ENCODE results near the gene CWH43.
"Not testable (repeated sequence)": the region's sequence is repeated elsewhere in the genome, so short reads cannot be mapped to it uniquely, and the experiment has no call there.

The CWH43 gene

DNA sequence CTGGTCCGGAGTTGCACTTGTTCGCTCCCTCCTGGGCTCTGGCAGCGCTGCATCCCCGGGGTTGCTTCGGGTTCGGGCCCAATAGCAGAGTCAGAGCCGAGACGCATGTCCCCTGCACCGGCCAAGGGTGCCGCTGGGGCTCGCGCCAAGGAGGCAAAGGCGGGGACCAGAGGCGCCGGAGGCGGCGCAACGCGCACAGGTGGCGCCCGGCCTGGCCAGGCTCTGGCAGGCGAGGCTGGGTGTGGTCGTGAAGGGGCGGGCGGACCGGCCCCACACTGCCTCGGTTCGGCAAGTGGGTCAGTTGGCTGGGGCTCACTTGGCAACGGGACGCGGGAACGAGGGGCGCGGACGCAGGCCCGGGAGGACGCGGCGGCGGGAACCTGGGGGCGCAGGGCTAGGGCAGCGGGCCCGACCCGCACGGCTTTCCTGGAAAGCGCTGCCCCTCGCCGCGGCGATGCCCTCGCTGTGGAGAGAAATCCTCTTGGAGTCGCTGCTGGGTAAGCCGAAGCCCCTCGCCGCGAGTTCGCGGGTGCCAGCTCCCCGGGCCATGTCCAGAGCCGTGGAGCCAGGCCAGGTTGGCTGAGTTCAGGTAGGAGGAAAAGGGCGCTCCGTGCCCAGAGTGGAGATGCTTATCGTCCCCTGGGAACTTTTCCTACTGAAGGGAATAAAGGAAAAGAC is at the start of gene CWH43:
Gene CWH43, plus strand, starts transcription at position 300 of the 678 bp plus-strand sequence. Its CDS starts 155 bp downstream, at position 455.
- DNase-seq: no peak

DNA sequence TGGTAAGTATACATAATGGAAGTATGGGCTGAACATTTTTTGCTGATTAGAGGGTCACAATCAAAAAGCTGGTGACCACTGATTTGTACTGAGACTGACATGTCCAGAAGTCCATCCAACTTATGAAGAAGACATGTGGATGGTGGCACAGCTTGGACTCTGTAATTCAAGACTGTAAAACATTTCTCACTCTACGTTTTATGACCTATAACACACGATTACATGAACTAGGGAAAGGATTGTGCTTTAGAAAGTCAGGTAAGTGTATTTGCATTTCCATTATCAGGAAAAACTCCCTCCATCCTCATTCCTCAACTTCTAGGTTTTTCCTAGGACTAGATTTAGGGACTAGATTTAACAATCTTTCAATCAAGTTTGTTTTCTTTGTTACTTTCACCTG is 49.0 kb upstream of the CWH43 start:
- no peak for DNase-seq

DNA sequence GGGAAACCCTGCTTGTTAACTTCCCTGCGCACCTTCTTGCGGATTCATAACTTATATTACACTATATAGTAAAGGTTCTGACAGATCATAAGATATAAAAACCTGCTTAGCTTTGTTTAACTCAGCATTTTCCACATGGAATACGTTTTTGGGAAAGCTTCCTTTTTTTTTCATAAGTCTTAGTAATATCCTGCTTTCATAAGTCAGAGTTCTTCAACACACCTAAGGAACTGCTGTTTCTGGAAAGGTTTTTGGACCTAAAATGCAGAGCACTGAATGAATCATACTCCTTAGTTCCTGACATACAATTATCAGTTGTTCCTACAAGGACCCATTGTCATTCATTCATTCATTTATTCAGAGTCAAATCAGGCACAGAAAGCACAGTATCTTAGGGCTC is 47.2 kb upstream of the CWH43 start:
- DNase-seq: no peak

DNA sequence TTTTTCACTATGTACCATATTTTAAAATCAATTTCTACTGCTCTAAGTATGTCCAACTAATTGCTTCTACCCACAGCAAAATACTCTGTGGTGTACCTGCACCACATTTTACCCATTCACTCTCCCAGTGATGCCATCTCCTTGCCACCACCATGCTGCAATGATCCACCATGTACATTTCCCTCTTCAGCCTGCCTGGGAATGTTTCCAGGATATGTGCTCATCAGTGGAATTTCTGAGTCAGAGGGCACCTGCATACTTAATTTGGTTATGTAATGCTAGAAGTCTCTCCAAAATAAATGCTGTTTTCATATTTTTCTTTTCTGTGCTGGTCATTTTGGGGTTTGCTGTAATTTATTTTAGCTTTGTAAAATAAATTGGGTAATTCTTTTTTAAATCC is 46.3 kb upstream of the CWH43 start:
- DNase-seq: no peak

DNA sequence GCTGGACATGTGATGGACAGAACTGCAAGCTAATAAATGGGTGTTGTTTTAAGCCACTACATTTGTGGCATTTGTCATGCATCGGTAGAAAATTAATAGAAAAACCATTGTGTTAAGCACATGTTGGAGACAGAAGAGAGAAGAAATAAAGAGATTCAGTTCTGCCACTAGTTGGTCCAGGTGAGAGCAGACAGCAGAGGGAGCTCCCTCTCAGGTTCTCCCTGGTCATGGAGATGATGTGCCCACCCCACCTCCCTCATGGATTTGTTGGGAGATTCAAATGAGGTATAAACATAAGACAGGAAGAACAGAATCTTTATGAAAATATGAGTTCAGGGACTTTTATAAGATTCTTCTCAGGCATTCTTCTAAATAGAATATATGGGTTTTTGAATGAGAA is 42.7 kb upstream of the CWH43 start:
- no peak for DNase-seq

DNA sequence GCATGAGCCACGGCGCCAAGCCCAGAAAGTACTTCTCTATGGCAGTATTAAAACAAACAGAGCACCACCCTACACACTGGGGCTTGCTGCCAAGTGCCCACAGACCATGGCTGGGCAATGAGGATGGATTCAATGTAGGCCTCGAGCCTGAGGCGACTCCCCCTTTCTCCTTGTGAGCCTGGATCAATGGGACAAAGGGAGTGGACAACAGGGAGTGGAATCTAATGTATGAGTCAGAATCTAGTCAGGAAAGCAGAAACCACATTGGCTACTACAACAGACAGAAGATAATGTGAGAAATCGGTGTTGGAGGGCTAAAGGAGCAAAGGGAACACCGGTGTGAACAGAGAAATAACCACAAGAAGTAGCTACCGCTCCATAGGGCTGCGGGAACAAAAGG is 41.8 kb upstream of the CWH43 start:
- DNase-seq: no peak

DNA sequence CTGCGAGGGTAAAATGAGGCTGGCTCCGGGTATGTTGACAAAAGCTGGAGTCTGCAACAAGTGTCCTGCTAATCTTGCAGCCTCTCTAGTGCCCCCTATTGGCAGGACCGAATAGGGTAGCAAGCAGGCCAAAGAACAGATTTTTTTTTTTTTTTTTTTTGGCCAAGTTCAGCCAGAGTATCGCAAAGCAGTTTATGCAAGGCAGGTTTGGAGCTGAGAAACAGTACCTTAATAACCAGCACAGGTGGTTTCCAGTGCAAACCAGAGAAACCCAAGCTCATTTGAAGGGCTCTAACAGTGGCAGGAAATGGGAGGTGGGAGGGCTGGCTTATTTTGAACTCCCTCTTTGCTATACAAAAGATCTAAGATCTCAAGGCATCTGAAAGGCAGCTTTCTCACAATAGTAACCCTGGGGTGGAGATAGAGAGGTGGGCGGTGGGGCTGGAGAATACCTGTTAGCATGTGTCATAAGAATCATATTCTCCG is 41.3 kb upstream of the CWH43 start:
- no peak for DNase-seq

DNA sequence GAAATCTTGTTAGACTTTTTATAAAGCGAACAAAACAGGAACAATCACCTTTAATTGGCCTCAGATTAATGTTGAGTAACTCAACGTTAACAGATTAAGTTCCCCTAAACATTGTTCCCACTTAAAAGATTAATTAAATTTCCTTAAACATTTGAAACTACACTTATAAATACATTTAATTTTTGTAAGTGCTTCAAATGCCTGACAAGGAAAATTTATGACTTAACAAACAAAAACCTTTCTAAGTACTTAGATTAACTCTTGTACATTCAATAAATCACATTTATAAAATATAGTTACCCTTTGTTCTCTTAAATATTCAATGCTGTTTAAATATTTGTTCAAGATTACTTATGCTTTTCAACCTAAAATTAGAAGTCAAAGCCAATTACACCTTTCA is 40.1 kb upstream of the CWH43 start:
- no peak for DNase-seq

DNA sequence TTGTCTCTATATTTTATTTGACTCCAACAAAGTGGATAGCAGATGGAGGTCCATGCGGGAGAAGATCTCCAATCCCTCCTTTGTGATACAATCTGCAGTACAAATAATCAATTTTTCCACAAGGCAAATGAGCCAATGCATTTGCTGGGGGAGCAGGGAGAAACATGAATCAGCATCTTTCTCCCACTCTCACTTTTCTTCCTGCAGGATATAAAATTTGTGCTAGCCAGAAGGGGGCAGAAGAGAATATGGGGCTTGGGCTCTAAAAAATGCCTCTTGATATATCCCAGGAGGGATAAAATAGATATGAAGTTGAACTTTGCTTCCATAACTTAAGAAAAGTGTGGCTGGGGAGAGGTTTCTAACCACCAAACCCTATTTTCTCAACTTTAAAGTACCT is 38.3 kb upstream of the CWH43 start:
- no peak for DNase-seq

DNA sequence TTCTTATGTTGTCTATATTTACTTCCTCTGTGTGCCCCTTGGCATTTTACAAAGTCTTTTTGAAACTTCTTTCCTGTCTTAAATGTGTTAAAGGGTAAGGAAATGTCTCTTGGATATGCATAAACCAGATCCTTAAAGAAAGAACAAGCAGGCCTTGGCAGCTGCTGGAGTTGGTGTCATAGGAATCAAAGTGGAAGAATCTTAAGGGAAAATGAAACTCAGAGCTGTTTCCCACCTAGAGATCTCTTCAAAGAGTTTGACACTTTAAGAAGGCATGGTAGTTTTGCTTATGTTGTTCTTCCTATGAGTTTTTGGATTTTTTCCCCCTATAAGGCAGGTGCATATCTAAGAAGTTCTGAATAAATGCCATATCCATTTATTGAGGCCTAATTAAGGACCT is 37.0 kb upstream of the CWH43 start:
- DNase-seq: no peak

DNA sequence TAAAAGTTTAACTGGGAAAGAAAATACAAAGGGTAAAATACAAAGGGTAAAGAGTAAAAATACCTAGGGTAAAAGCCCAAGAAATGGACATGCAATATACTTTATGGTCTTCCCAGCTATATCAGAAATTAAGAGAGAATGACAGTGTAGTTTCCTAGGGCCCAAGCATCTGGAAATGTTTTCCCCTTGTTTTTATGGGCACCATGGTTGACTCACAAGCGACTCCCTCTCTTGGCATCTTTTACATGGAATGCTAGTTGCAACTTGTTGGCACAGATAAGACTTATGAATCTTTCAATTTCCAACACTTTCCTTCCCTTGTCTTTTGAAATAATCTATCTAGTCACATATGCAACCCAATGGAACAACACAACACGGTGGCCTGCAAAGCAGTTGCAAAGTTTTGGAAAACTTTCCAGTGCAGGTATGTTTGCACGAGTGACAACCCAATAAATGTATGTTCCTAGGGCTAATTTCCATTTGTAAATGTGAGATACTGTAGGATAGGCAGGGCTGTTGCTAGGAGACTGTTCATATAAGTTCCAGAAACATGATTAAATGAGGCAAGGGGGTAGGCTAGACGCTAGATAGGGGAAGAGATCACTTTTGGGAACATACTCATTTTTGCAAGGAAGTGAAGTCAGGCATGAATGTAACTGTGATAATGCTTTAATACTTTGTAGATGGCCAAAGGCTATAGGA is 36.4 kb upstream of the CWH43 start:
- DNase-seq: no peak

DNA sequence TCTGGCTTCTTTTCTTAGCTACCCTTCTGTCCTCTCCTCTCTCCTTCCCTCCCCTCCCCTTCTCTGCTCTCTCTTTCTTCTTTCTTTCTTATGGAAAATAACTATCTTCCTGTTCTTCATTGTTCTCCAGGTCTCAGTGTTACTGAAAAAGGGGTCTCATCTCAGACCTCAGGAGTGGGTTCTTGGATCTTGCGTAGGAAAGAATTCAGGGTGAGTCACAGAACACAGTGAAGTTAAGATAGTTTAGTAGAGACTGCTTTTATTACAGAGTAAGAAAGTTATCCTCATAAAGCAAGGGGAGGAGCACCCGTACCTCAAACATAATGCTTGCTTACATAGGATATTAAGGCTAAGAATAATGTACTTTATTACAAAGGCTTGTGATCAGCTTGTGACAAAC is 31.8 kb upstream of the CWH43 start:
- no peak for DNase-seq

DNA sequence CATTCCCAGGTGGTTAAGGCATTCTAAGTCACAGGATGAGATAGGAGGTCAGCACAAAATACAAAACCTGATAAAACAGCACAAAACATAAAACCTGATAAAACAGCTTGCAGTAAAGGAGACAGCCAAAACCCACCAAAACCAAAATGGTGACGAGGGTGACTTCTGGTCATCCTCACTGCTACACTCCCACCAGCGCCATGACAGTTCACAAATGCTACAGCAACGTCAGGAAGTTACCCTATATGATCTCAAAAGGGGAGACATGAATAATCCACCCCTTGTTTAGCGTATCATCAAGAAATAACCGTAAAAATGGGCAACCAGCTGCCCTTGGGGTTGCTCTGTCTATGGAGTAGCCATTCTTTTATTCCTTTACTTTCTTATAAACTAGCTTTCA is 28.7 kb upstream of the CWH43 start:
- DNase-seq: not testable (repeated sequence)

DNA sequence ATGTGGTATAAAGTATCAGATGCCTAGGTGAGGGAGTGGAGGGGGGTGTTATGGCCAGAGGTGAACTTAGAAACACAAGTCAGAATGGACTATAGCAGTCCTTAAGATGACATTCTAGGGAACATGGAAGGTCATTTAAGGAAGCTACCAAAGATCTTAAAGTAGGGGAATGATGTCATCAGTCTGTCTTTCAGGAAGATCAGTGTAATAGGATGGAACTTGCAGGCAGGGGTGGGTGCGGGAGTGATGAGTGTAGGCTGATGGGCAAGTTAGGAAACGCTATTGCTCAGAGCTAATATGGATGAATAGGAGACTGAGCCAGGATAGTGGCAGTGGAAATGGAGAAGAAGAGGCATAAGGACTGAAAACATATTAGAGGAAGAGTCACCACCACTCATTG is 27.5 kb upstream of the CWH43 start:
- no peak for DNase-seq

DNA sequence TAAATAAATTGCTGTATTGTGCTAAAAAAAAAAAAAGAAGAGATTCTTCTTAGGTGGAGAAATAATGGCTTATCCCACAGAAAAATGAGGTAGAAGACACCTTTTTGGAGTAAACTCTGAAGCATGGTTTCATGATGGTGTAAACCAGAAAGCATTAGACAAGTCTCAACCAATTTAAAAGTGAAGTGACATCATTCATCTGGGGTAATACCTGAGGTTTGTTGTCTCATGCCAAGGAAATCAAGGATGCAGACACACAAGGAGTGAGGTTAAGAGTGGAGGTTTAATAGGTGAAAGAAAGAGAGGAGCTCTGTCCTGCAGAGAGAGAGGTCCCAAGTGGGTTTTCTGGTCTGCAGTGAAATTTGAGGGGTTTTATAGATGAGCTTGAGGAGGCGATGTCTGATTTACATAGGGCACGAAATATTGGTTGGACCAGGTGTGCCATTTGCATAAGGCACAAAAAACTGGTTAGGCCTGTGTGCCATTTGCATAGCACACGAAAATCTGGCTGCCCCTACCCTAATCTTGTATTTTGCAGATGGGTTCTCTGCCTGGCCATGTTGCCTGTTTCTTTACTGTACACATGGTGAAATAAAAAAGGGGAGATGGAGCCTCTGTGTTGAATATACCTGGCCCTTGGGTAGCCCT is 25.0 kb upstream of the CWH43 start:
- DNase-seq: no peak

DNA sequence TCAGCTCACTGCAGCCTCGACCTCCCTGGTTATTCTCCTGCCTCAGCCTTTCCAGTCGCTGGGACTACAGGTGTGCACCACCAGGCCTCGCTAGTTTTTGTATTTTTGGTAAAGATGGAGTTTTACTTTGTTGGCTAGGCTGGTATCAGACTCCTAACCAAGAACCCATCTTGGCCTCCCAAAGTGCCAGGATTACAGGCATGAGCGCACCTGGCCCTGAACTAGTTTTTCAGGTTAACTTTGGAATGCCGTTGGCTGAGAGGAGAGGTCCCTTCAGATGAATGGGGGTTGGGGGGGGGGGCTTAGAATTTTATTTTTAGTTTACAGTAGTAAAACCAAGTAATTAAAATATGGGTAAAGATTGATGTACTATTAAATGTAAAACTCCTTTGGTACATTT is 23.4 kb upstream of the CWH43 start:
- no peak for DNase-seq

DNA sequence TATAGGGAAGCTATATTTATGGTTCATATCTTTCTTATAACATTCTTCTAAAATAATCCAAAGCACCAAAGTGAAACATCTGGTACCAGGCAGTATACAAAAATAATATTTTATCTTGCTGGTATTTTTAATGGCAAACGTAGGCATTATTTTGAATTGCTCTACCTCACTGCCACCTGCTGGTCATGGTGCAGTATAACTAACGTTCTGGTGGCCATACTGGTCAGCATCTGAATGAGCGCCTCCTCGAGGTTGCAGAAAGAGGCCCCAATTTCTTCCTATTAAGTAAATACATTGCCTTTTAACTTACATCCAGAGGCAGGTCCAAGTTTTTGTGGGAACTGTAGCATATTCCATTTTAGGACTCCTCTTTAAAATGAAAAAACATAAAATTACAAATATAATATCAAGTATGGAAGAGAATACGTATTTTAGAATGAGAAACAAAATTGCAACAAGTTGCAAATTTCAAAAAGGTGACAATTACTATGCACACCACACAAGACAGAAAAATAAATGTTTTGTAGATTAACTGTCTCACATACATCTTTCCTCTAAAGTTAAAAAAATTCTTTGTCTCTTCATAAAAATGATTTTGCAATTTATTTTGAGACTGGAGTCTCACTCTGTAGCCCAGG is 22.9 kb upstream of the CWH43 start:
- DNase-seq: peak; percentile 71 to 73

DNA sequence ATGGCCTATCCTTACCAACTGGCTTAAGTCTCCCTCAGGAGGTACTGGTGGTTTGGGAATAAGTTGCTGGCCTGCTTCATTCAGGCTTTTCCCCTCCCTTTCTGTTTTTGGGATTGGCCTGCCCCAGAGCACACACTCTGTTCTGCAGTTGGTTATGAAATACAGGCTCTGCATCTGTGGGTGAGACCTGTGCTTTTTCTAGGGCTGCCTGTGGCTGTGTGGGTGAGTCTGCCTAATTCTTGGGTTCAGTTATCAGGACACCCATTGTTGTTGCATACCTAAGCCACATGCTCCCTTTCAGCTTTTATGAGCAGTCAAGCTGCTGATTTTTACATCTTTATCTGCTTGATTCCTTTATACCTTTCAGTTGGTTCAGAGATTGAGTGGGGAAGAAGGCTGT is 19.0 kb upstream of the CWH43 start:
- DNase-seq: no peak

DNA sequence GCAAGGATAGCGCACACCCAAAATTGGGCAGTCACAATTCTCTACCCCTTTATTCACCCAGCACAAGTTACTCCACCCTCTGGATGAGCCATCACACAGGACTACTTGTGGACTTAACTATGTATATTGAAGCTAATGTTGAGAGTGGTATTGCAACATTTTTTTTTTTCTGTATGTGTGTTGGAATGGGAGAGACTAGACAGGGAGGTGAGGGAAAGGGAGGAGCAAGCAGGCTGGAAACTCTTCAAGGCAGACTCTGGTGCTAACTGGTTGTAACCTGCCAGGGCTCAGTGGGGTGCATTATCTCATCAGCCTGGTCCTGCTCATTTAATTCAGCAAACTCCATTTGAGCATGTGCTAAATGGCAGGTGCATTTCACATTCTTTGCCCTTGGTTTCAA is 18.4 kb upstream of the CWH43 start:
- no peak for DNase-seq

DNA sequence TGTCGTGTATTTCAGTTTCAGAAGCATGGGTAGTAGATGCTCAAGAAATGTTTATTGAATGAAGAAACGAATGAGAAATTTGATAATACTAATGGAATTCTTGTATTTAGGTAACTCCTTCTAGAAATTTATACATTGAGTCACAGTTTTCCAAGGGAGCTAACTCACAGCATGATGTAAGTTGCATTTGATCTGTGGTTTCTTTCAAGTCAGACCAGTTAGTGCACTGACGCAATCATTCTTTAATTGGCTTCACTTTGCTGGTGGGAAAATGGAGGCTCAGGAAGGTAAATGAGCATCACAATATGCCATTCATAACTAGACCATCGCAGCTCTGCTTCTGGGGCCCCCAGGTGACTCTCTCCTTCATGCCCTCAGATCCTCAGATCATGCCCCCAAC is 17.3 kb upstream of the CWH43 start:
- DNase-seq: no peak

DNA sequence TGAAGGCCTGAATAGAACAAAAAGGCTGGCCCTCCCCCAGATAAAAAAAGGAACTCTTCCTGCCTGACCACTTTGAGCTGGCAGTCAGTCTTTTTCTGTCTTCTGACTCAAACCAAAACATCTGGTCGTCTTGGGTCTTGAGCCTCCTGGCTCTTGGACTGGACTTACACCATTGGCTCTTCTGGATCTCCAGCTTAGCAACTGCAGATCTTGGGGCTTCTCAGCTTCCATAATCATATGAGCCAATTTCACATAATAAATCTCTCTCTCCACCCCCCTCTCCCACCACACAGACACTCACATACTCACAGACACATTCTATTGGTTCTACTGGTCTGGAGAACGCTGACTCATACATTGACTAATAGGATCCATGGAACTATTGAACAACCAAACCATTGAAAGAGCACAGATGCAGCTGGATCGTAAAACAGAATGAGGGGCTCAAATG is 15.6 kb upstream of the CWH43 start:
- DNase-seq: no peak

DNA sequence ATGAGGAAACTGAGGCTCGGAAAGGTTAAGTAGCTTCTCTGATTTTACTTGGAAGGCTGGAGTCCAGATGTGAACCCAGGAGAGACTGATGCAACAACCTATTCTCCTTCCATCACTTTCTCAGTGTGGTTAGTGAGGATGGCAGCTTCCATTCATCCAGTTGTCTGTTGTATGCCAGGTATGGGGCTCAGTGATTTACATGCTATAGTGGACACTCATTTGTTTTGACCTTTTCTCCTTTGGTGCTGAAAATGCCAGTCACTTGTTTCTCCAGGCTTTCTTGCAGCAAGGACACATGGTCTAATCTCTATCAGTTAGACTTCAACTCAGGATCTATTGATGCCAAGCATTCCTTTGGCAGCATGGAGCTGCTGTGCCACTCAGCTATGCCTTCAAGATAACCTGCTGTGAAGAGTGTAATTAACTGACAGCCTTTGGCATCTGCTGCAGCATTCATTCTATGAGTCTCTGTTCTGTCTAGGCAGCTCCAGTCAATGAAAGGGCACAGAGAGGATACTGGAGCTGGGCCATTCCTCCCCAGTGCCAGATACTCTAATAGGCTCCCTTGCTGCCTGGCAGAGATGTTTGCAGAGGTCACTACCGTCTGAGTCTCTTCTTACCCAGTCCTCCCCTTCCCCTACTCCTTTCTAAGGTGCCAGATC is 11.0 kb upstream of the CWH43 start:
- no peak for DNase-seq

DNA sequence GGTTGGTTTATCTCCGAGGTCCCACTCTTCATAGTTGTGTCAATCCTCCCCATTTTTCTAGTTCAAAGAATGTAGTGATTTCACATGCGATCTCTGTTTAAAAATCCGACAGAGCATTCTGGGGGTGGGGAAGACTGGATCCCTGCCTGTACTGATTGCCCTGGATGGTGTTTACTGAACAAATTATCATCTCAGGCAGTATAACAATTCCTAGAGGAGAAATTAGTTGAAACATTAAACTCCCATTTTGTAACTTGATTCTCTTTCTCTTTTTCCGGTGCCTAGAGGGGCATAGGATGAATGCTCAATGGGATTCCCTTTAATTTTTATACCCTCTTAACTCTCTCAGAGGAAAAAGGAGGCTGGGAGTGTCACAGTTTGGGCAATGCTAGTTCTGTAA is 10.0 kb upstream of the CWH43 start:
- DNase-seq: no peak
